ENCODE measurements around the gene NPAS3.

GRCh38 chr14:33764876-33765650 lies 826.4 kb downstream of the NPAS3 start:
- no peak for TF ChIP-seq POLR2A (IDR thresholded peaks at IDR 0.05; ENCODE audit: low read length)
- no peak for TF ChIP-seq GATA1 (IDR thresholded peaks at IDR 0.05; ENCODE audit: low read depth, low read length)

Measured in erythroblast (primary cell).